ENCODE measurements around the gene PKD1L1. TPM values are rescaled to one million over a fixed set of nuclear protein-coding genes. Genes with fewer than 3 reads are reported as not detected.

Gene PKD1L1
- total RNA-seq, 1 experiment from 2014 or later = 0.17 TPM

- H3K4me1 ChIP-seq (ENCODE audit: insufficient read depth, low read length) = no peaks in the 10 kb centered on the region
- no peak overlapping the region for H3T11ph ChIP-seq (ENCODE audit: low read length)
- H3K18ac ChIP-seq (ENCODE audit: insufficient read length, low read depth, low read length) = no peak overlapping the region
- peaks cover 48 to 90% (median 81%) of the 10 kb centered on the region in 3 experiments for H3K36me3 Mint-ChIP-seq (ENCODE audit: insufficient read depth in 1 of 3, low read depth in 3 of 3)
- no peak overlapping the region for H4K5ac ChIP-seq (ENCODE audit: insufficient read length, low read depth, low read length)
- H3K4me2 ChIP-seq (ENCODE audit: insufficient read depth, insufficient read length, low read length) = no peak overlapping the region
- no peak overlapping the region for H3K4ac ChIP-seq (ENCODE audit: low read depth, low read length)
- H2BK15ac ChIP-seq (ENCODE audit: low read depth, low read length) = no peak overlapping the region
- no peak overlapping the region for H2BK5ac ChIP-seq (ENCODE audit: insufficient read length, low read length)
- H2BK12ac ChIP-seq (ENCODE audit: insufficient read length, low read depth, low read length) = no peak overlapping the region
- no peaks in the 10 kb centered on the region for H3K9me3 ChIP-seq (ENCODE audit: control insufficient read depth, low read depth, low read length)
- H3K9ac ChIP-seq (ENCODE audit: extremely low read depth, insufficient read length, low read length) = no peak overlapping the region
- no peak overlapping the region for H2BK20ac ChIP-seq (ENCODE audit: low read depth, low read length, poor library complexity, severe bottlenecking)
- H3K23me2 ChIP-seq (ENCODE audit: insufficient read length, low read depth, low read length, poor library complexity, severe bottlenecking) = no peaks in the 10 kb centered on the region
- no peaks in the 10 kb centered on the region for H4K20me1 ChIP-seq (ENCODE audit: control insufficient read depth, insufficient read depth, insufficient read length)
- H3K79me2 ChIP-seq (ENCODE audit: insufficient read depth, low read length) = no peaks in the 10 kb centered on the region
- no peak overlapping the region for H3K23ac ChIP-seq (ENCODE audit: insufficient read length, low read depth, low read length)
- H2BK120ac ChIP-seq (ENCODE audit: low read depth, low read length, poor library complexity, severe bottlenecking) = no peak overlapping the region
- no peaks in the 10 kb centered on the region for H3K27me3 ChIP-seq (ENCODE audit: insufficient read depth, low read length)
- no peak for TF ChIP-seq CTCF (conservative IDR thresholded peaks at IDR 0.05)
- no peak overlapping the region for H2AFZ ChIP-seq (ENCODE audit: low read length)
- H3K56ac ChIP-seq (ENCODE audit: insufficient read length, low read depth, low read length) = no peak overlapping the region
- H3K4me3 Mint-ChIP-seq = no peak overlapping the region
- H3K27me3 Mint-ChIP-seq (ENCODE audit: low read depth) = no peaks in the 10 kb centered on the region
- H4K8ac ChIP-seq (replicated peaks; ENCODE audit: insufficient read length, low read depth, low read length) = no peak overlapping the region
- H3K9me3 Mint-ChIP-seq = no peaks in the 10 kb centered on the region; a peak in 2 of 5 replicates
- no peak for DNase-seq
- H3K27ac Mint-ChIP-seq = no peak overlapping the region
- H3K27ac ChIP-seq (ENCODE audit: insufficient read length, low read depth, low read length) = no peak overlapping the region
- no CpG with 5 or more reads among the region's 2 CpGs for WGBS (ENCODE audit: extremely low coverage, insufficient read length, low lambda C conversion rate)
- H4K91ac ChIP-seq (ENCODE audit: insufficient read length, low read depth, low read length) = no peak overlapping the region
- H3K14ac ChIP-seq (ENCODE audit: insufficient read depth, low read length) = no peak overlapping the region
- peaks cover 8 to 11% of the 10 kb centered on the region in 2 experiments for H3K4me1 Mint-ChIP-seq
- H2AK5ac ChIP-seq (ENCODE audit: insufficient read length, low read length) = no peak overlapping the region
- H3K79me1 ChIP-seq (ENCODE audit: insufficient read depth, low read depth, low read length, poor library complexity, severe bottlenecking) = no peaks in the 10 kb centered on the region
Measured at GRCh38 chr7:47967708-47968107, 19.4 kb upstream of the PKD1L1 start.
